NCI-H82 (cell line): ENCODE data around the gene CRYBG3.
"Not testable (repeated sequence)": the region's sequence is repeated elsewhere in the genome, so short reads cannot be mapped to it uniquely, and the experiment has no call there.

Experiments used
- DNase-seq: peaks from one replicate; lab custom pipeline; 2025; lab: John Stamatoyannopoulos, UW

CRYBG3 gene

DNA sequence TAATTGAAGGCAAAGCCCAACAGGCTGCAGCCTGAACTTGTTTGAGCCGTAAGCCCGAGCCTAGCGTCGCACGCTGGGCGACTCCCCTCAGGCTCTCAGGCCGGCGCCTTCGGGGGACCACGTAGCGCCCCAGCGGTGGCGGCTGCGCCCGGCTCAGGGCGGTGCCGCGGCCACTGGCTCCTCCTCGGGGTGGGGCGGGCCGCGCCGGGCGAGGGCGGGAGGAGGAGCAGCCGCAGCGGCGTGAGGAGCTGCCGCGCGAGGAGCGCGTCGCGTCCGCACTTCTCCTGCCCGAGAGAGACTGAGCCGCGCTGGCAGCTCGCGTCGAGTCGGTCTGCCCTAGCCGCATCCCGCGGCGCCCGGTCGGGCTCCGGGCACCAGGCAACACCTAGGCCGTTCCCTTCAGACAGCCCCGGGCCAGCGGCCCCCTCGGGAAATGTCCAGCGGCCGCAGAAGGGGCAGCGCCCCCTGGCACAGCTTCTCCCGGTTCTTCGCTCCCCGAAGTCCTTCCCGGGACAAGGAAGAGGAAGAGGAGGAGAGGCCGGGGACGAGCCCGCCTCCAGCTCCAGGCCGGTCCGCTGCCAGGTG is at the start of gene CRYBG3:
Gene CRYBG3, plus strand, starts transcription at position 238 of the 585 bp plus-strand sequence. Its CDS starts 196 bp downstream, at position 434.
- peak; percentile 93 for DNase-seq

GRCh38 chr3:97772926-97773325 is 48.9 kb upstream of the CRYBG3 start:
- no peak for DNase-seq

GRCh38 chr3:97778152-97778551 is 43.7 kb upstream of the CRYBG3 start:
- no peak for DNase-seq

- peak; percentile 79 for DNase-seq
Observed at GRCh38 chr3:97793420-97794019, 28.3 kb upstream of the CRYBG3 start.

DNA sequence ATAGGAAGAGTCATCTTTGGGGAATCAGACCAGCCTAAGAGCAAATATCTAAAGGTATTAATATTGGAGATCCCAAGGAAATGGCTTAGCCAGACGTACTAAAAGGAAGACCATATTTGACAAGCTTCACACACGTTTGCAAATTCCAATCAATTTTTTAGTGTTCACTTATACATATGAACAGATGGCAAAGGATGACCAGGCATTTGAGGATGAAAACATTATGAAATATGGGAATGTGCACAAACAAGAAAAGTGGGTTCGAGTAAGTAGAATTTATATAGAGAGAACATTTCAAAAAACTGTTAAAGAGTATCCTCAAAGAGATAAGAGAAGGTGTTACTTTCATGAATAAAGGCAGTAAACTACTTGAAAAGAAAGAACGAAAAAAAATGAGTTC is 25.9 kb upstream of the CRYBG3 start:
- DNase-seq = no peak

GRCh38 chr3:97804471-97804870 is 17.3 kb upstream of the CRYBG3 start:
- DNase-seq = no peak

GRCh38 chr3:97810779-97811390 is 10.9 kb upstream of the CRYBG3 start:
- DNase-seq = peak; percentile 30

- no peak for DNase-seq
Observed at GRCh38 chr3:97815149-97815917, 6.5 kb upstream of the CRYBG3 start.

GRCh38 chr3:97816811-97817210 is 5.0 kb upstream of the CRYBG3 start:
- DNase-seq = peak; percentile 13

DNA sequence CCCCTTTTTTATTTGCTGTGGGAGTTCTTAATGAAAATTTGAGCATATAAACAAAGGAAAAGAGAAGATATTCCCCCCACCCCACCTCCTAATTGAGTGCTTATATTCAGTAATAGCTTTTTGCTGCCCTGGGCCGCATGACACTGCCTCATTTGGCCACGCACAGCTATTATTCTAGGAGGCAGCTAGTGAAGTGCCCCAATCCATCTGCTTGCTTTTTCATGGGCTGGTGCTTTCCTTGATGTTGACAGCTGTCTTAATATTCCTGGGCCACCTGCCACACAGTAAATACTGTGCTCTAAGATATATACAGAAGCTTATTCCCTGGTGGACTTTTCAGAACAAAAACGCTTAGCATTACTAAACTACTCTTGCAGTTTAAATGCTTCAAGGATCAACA is 3.8 kb upstream of the CRYBG3 start:
- peak; percentile 98 for DNase-seq

DNA sequence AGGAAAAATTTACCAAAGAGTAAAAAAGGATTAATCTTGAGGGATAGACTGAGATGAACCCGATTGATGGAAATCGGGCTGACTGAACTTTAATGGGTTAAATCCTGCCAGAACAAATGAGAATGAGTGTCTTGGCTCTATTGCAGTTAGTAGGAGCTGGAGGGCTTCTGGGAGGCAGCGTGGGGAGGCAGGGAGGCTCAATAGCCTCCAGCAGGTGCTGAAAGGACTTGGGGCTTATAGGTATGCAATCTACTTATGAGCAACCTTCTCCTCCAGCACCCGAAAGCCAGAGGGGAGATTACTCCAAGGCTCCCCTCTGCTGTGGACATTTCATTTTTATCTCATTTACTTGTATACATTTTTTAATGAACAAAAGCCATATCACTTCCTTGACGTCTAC is 1.0 kb upstream of the CRYBG3 start:
- DNase-seq = peak; percentile 47

- DNase-seq = peak; percentile 84
Observed at GRCh38 chr3:97821287-97821773, 481 bp upstream of the CRYBG3 start.

GRCh38 chr3:97822359-97822775 is 556 bp downstream of the CRYBG3 start:
- DNase-seq = peak; percentile 70

DNA sequence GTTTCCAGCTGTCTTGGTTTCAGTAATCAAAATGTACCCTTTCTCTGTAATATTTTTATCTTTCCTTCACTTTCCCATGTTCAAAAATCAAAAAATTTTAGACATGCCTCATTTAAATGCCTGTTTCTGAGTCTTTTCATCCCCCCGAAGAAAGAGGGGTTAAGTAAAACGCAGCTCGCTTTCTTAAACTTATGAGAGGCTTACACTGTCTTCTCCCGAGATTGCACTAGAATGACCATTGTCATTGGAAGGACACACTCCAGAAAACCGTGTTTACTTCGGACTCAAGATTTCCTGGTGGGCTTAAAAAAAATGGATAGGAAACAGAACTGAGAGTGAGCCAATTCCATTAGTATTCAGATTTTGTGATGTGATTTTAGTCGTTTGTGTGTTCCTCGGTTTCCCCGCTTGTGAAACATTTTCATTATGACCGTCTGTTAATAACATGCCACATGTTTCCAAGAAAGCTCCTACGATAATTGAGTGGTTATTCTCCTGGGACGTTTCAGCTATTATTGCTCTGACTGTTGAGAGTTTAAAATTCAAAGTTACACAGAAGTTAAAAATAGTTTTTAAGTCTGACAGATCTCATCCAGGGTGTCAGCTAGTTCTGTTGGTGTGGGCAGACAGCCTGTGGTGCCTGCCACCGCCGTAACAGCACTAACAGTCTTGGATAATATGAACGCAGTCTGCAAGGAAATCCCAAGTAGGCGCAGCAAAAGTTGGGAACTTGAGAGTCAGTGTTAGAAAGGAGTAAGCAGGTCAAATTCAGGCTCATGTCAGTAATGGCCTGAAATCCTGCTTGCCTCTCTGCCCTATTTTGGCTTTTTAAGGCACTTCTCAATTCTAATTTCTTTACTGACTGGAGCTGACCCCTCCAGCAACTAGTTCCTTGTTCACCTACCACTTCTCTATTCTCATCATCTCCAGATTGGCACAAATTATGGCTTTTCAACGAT is 1.5 kb downstream of the CRYBG3 start:
- peak; percentile 54 for DNase-seq

- DNase-seq = no peak
Observed at GRCh38 chr3:97825101-97825500, 3.3 kb downstream of the CRYBG3 start.

DNA sequence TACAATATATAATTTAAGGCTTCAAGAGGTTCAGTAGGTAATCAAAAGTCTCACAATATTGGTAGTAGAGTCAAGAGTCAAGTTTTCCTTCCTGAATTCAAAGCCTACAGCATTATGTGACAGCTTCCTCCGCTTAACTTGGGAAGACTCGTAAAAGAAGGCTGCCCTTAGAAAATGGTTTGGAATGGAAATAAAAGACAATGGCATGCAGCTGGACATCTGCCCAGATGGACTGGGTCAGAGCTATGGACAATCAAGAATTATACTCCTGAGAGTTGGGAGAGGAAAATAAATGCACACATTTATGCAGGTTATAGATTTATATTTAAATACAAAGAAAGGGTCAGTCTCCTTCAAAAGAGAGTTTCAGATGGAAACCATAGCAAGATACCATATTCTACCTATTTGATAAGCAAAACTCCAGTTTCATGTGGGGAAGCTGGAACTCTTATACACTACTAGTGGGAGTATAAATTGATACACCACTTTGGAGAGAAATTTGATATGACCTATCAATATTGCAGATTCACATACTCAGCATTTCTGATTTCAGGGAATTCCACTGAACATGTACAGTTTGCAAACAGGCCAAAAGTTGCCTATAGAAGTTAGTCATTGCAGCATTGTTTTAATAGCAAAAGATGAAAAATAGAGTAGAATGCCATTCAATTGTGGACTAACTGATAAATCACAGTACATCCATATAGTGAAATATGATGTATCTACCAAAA is 6.1 kb downstream of the CRYBG3 start:
- no peak for DNase-seq

DNA sequence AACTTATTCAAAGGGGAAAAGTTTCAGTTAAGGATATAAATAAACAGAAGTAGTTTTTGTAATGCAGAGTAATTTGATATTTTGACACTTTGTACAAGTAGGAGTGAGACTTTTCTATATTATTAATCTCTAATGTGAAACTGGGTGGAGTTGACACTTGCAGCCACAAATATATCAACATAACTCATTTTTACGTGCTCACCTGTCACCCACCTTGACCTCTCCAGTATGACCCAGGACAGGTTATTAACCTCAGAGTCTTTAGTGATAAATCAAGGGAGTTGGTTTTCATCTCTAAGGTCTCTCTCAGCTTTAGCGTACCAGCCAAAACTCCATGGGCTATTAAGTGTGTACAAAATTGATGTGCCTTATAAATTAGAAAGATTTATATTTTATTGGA is 7.4 kb downstream of the CRYBG3 start:
- no peak for DNase-seq

DNA sequence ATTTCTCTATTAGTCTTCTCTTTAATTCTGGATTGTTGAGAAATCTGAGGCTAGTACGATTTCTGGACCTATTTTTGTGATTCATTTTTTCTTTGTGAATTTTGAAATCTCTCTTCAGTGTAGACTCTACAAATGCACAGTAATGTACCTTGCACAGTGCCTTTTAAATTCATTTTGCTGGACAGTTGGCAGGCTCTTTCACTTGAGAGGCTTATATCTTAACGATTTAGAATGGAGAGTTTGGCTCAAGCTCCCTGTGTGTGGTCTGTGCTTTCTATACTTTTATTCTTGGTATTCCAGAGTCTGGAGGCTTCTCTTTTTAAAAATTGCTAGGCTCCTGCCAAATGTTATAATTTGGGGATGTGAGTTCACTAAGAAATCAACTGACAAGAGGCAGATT is 8.8 kb downstream of the CRYBG3 start:
- DNase-seq = no peak

GRCh38 chr3:97831140-97831539 is 9.3 kb downstream of the CRYBG3 start:
- DNase-seq = no peak

DNA sequence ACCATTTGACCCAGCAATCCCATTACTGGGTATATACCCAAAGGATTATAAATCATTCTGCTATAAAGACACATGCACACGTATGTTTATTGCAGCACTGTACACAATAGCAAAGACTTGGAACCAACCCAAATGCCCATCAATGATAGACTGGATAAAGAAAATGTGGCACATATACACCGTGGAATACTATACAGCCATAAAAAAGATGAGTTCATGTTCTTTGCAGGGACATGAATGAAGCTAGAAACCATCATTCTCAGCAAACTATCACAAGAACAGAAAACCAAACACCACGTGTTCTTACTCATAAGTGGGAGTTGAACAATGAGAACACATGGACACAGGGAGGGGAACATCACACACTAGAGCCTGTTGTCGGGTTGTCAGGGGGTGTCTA is 11.4 kb downstream of the CRYBG3 start:
- DNase-seq = not testable (repeated sequence)

GRCh38 chr3:97835761-97836160 is 13.9 kb downstream of the CRYBG3 start:
- DNase-seq = no peak
